Osteocyte (in vitro differentiated cells): ENCODE results near the gene SMO. TPM values are rescaled to one million over a fixed set of nuclear protein-coding genes. Genes with fewer than 3 reads are reported as not detected.
A peak's percentile ranks its signal among the peaks of the same experiment; 100 is the strongest.

Source experiments
- DNase-seq: peaks from one replicate; pipeline ENCODE4 v3.0.0; 2021; ENCODE audit warnings: mixed read lengths; ENCODE audit not compliant: unreplicated experiment; ENCODE audit errors: extremely low spot score
- H3K27ac Mint-ChIP-seq: one replicate; pipeline ENCODE4 v1.8.0; 2021; ENCODE audit warnings: mild to moderate bottlenecking, mixed read lengths; ENCODE audit not compliant: unreplicated experiment
- H3K27me3 Mint-ChIP-seq: one replicate; pipeline ENCODE4 v1.8.0; 2021; ENCODE audit warnings: mixed read lengths; ENCODE audit not compliant: unreplicated experiment
- H3K36me3 Mint-ChIP-seq: one replicate; pipeline ENCODE4 v1.8.0; 2021; ENCODE audit warnings: mixed read lengths; ENCODE audit not compliant: unreplicated experiment
- H3K4me1 Mint-ChIP-seq: one replicate; pipeline ENCODE4 v1.8.0; 2021; ENCODE audit warnings: mixed read lengths; ENCODE audit not compliant: unreplicated experiment
- H3K4me3 Mint-ChIP-seq: one replicate; pipeline ENCODE4 v1.8.0; 2021; ENCODE audit warnings: mild to moderate bottlenecking, moderate library complexity, mixed read lengths; ENCODE audit not compliant: unreplicated experiment
- H3K9me3 Mint-ChIP-seq: one replicate; pipeline ENCODE4 v1.8.0; 2021; ENCODE audit warnings: mixed read lengths; ENCODE audit not compliant: unreplicated experiment
- total RNA-seq: library from RNA; stranded (reverse); gene quantifications from 2 replicates; pipeline ENCODE4 v1.2.1, GENCODE V29; 2021
- TF ChIP-seq, protein P1 (sequence below): fragments of 200-600 bp; sonication (generic); IDR thresholded peaks from 2 replicates; pipeline ENCODE4 v1.5.0; 2021; ENCODE audit warnings: antibody characterized with exemption, mild to moderate bottlenecking, moderate library complexity

The SMO gene
- total RNA-seq, 1 donor from 2014 or later, result 41.6 TPM

DNA sequence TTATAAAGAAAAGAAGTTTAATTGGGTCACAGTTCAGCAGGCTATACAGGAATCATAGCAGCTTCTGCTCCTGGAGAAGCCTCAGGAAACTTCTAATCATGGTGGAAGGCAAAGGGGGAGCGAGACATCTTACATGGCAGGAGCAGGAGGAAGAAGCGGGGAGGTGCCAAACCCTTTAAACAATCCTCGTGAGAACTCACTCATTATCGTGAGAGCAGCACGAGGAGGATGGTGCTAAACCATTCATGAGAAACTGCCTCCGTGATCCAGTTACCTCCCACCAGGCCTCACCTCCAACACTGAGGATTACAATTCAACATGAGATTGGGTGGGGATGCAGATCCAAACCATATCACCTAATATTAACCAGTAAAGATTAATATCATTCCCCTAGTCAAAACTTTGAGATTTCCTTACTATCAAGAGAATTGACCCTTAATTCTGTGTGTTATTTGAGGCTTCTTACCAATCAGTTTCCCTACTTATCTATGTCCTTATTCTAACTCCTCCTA is 1.6 kb upstream of the SMO start:
- no peak overlapping the region for H3K4me3 Mint-ChIP-seq
- TF ChIP-seq, protein P1, sequence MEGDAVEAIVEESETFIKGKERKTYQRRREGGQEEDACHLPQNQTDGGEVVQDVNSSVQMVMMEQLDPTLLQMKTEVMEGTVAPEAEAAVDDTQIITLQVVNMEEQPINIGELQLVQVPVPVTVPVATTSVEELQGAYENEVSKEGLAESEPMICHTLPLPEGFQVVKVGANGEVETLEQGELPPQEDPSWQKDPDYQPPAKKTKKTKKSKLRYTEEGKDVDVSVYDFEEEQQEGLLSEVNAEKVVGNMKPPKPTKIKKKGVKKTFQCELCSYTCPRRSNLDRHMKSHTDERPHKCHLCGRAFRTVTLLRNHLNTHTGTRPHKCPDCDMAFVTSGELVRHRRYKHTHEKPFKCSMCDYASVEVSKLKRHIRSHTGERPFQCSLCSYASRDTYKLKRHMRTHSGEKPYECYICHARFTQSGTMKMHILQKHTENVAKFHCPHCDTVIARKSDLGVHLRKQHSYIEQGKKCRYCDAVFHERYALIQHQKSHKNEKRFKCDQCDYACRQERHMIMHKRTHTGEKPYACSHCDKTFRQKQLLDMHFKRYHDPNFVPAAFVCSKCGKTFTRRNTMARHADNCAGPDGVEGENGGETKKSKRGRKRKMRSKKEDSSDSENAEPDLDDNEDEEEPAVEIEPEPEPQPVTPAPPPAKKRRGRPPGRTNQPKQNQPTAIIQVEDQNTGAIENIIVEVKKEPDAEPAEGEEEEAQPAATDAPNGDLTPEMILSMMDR, result no peak
- DNase-seq, result no peak
- no peak overlapping the region for H3K27ac Mint-ChIP-seq
- H3K27me3 Mint-ChIP-seq, result no peaks in the 10 kb centered on the region
- peaks cover 4% of the 10 kb centered on the region for H3K36me3 Mint-ChIP-seq
- peaks cover 13% of the 10 kb centered on the region for H3K4me1 Mint-ChIP-seq
- no peaks in the 10 kb centered on the region for H3K9me3 Mint-ChIP-seq

DNA sequence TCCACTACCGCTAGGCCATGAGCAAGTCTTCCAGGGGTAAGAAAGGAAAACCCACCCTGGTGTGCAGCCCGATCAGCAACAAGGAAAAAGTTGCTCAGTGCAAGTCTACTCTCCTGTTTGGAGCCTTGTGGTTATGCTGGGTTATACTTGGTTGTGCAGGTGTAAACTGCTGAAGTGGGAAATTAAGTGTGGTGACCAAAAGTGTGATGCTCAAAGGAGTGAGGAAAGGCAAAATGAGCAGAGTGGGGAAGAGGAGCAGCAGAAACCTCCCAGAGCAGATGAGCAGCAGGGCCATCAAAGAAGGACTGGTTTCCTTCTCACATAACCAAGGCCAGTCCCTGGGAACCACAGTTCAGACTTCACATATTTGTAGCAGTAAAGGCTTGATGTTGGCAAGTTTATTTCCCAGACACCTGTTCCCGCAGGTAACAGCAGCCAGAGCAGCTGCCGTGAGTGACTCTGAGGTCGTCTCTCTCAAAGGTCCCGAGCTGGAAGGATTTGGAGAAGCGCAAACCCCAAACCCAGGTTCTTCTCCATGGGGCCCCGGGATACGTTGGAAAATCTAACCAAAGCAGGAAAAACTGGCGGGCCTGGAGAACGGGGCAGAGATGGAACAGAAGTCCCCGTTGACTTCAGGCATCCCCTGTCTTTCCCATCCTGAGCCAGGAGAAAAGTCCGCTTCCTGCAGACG is 607 bp upstream of the SMO start:
- TF ChIP-seq, protein P1, result no peak
- Mint-ChIP-seq H3K9me3 (no peaks in the 10 kb centered on the region), H3K4me3 (peak overlapping the region; percentile 82), H3K36me3 (peaks cover 11% of the 10 kb centered on the region), H3K27ac (no peak overlapping the region), H3K4me1 (peaks cover 13% of the 10 kb centered on the region), H3K27me3 (no peaks in the 10 kb centered on the region)
- no peak for DNase-seq

DNA sequence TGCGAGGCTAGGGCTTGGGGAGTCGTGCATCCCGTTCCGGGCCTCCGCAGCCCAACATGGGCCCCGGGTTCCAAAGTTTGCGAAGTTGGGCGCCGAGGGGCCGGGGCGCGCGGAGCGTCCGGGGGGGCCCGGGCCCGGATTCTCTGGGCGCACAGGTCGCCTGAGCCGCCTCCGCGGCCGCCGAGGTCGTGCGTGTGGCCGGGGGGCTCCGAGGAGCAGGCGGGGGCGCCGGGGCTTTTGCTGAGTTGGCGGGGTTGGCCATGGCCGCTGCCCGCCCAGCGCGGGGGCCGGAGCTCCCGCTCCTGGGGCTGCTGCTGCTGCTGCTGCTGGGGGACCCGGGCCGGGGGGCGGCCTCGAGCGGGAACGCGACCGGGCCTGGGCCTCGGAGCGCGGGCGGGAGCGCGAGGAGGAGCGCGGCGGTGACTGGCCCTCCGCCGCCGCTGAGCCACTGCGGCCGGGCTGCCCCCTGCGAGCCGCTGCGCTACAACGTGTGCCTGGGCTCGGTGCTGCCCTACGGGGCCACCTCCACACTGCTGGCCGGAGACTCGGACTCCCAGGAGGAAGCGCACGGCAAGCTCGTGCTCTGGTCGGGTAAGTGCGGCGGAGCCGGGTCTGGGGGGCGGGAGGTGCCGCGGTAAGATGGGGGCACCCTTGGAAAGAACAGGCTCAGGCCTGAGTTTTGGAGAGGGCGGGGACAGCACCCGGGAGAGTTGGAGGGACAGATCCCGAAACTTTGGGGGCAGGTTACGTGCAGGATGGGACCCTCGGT is 643 bp downstream of the SMO start:
- TF ChIP-seq, protein P1, result no peak
- Mint-ChIP-seq H3K36me3 (peaks cover 15% of the 10 kb centered on the region), H3K9me3 (no peaks in the 10 kb centered on the region), H3K4me3 (peak overlapping the region; percentile 91), H3K27ac (peak overlapping the region; percentile 56), H3K27me3 (no peaks in the 10 kb centered on the region), H3K4me1 (peaks cover 13% of the 10 kb centered on the region)
- no peak for DNase-seq

DNA sequence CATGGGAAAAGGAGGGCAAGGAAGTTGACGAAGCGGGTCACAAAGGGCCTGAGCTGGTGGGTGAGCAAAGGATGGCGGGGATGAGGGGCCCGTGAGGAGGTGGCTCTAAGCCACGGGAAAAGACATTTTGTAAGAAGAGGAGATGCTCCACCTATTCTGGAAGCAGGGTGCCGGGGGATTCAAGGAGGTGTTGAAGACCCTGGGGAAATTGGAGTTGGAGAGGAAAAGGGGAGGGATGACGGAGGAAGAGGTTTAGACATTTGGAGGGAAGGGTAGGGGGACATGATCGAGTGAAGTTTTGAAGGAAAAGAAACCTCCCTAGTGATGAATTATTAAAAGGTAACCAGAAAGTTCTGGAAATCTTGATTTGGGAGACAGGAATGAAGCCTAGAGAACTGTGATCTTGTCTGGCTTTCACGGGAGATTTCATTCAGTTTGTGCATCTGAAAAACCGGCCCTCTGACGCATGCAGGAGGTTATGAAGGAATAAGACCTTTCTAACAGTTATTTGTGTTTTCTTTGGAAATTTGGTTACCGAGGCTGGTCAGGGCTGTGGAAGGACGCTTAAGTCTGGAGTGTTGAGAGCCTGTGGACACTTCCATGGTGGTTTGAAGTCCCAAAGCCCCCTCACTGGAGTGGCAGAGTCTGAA is 1.4 kb downstream of the SMO start:
- H3K36me3 Mint-ChIP-seq, result peaks cover 15% of the 10 kb centered on the region
- TF ChIP-seq, protein P1, result no peak
- H3K27me3 Mint-ChIP-seq, result no peaks in the 10 kb centered on the region
- no peak for DNase-seq
- H3K9me3 Mint-ChIP-seq, result no peaks in the 10 kb centered on the region
- H3K27ac Mint-ChIP-seq, result peak overlapping the region; percentile 56
- peak overlapping the region; percentile 91 for H3K4me3 Mint-ChIP-seq
- H3K4me1 Mint-ChIP-seq, result peaks cover 13% of the 10 kb centered on the region

DNA sequence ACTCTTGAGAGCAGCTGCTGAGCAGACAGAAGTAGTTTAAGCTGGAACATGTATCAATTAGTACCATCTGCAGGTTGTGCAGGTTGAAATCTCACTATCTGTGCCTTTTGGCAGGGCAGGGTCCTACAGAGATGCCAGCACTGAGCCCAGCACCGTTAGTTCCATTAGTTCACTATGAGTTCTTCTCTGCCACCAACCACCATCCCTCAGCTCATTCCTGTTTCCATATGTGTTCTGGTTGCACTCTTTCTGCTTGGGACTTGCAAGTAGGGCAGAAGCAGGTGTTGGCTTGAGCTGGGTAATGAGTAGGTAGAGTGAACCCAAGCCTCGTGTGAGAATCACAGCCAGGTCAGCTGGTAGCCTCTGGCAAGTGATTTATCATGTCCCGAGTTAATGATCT is 2.8 kb downstream of the SMO start:
- no peaks in the 10 kb centered on the region for H3K9me3 Mint-ChIP-seq
- peaks cover 15% of the 10 kb centered on the region for H3K36me3 Mint-ChIP-seq
- no peak overlapping the region for H3K27ac Mint-ChIP-seq
- TF ChIP-seq, protein P1, result no peak
- H3K27me3 Mint-ChIP-seq, result no peaks in the 10 kb centered on the region
- no peak for DNase-seq
- no peak overlapping the region for H3K4me3 Mint-ChIP-seq
- peaks cover 13% of the 10 kb centered on the region for H3K4me1 Mint-ChIP-seq
